Testis (tissue), 2 donors: Measurements from ENCODE around the gene DCAF12L1.

Source experiments
- CTCF ChIP-seq, 3 experiments: fragments of 450-650 bp in 2 of 3; fragments of 200-600 bp in 1 of 3; sonication (generic) in 1 of 3; IDR thresholded peaks; one replicate each; pipeline ENCODE4 v1.5.1; 2016 to 2019; ENCODE audit warnings: antibody characterized with exemption in 3 of 3, mild to moderate bottlenecking in 2 of 3, moderate library complexity in 1 of 3
- POLR2A ChIP-seq: fragments of 450-650 bp; IDR thresholded peaks from one replicate; pipeline ENCODE4 v1.6.1; 2017; ENCODE audit warnings: antibody characterized with exemption, mild to moderate bottlenecking, moderate library complexity

GRCh38 chrX:126580877-126581276 lies 28.3 kb upstream of the DCAF12L1 start:
- TF ChIP-seq CTCF (IDR thresholded peaks at IDR 0.05) (no peak), POLR2A (no peak)
